HL-60 (cell line): Measurements from ENCODE around the gene STK17B.

Experiments
- DNase-seq, 2 experiments: peaks; one replicate each; pipeline ENCODE4 v3.0.0-alpha.2; 2010 to 2020; ENCODE audit warnings: low read depth in 1 of 2, low spot score in 1 of 2
- H3K27ac ChIP-seq: fragments of 250-450 bp; sonication (Bioruptor Pico); replicated peaks from 2 replicates; pipeline ENCODE4 v1.5.1; 2020; ENCODE audit warnings: mild to moderate bottlenecking, moderate library complexity
- H3K27me3 ChIP-seq: fragments of 250-450 bp; sonication (Bioruptor Pico); 2 replicates; pipeline ENCODE4 v1.5.1; 2021; ENCODE audit warnings: mild to moderate bottlenecking, moderate library complexity; ENCODE audit not compliant: insufficient read depth, poor library complexity, severe bottlenecking
- H3K4me3 ChIP-seq: replicated peaks from 2 replicates; pipeline ENCODE4 v1.5.1; 2011; ENCODE audit warnings: mild to moderate bottlenecking, control low read depth, low read length; ENCODE audit not compliant: insufficient read depth
- GABPA ChIP-seq: IDR thresholded peaks from 2 replicates; pipeline ENCODE4 v1.6.1; 2012; ENCODE audit warnings: low read depth
- POLR2AphosphoS5 ChIP-seq: IDR thresholded peaks from 2 replicates; pipeline ENCODE4 v1.6.1; 2012; ENCODE audit warnings: low read depth
- SPI1 ChIP-seq: IDR thresholded peaks from 2 replicates; pipeline ENCODE4 v1.6.1; 2012; ENCODE audit warnings: low read depth, mild to moderate bottlenecking, borderline replicate concordance
- TF ChIP-seq, protein P1 (sequence below): IDR thresholded peaks from one replicate; pipeline ENCODE4 v1.5.1; 2011; ENCODE audit warnings: low read length, control low read depth, inconsistent platforms; ENCODE audit not compliant: insufficient read depth
- TF ChIP-seq, protein P2 (sequence below): IDR thresholded peaks from 2 replicates; pipeline ENCODE4 v1.6.1; 2012; ENCODE audit warnings: low read depth; ENCODE audit not compliant: insufficient replicate concordance

STK17B gene

DNA sequence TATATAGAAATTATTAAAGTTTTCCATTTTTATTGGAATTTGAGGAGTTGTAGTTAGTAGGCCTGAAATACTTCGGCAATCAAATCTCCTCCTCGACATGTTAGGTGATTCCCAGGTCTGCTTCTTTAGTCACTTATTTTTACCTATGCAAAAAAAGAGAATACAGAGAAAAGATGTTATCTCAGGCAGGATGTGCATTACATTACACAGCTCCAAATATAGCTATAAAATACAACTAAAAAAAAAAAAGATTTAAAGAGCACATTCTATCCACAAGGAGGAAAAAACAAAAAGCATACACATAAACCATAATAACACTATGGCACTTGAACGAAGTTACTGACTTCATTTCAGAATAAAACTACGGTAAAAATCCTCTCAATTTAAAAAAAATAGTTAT is 8.1 kb downstream of the STK17B start:
- no peak for TF ChIP-seq SPI1
- TF ChIP-seq POLR2AphosphoS5, result no peak
- TF ChIP-seq, protein P1, sequence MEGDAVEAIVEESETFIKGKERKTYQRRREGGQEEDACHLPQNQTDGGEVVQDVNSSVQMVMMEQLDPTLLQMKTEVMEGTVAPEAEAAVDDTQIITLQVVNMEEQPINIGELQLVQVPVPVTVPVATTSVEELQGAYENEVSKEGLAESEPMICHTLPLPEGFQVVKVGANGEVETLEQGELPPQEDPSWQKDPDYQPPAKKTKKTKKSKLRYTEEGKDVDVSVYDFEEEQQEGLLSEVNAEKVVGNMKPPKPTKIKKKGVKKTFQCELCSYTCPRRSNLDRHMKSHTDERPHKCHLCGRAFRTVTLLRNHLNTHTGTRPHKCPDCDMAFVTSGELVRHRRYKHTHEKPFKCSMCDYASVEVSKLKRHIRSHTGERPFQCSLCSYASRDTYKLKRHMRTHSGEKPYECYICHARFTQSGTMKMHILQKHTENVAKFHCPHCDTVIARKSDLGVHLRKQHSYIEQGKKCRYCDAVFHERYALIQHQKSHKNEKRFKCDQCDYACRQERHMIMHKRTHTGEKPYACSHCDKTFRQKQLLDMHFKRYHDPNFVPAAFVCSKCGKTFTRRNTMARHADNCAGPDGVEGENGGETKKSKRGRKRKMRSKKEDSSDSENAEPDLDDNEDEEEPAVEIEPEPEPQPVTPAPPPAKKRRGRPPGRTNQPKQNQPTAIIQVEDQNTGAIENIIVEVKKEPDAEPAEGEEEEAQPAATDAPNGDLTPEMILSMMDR, result no peak
- TF ChIP-seq, protein P2, sequence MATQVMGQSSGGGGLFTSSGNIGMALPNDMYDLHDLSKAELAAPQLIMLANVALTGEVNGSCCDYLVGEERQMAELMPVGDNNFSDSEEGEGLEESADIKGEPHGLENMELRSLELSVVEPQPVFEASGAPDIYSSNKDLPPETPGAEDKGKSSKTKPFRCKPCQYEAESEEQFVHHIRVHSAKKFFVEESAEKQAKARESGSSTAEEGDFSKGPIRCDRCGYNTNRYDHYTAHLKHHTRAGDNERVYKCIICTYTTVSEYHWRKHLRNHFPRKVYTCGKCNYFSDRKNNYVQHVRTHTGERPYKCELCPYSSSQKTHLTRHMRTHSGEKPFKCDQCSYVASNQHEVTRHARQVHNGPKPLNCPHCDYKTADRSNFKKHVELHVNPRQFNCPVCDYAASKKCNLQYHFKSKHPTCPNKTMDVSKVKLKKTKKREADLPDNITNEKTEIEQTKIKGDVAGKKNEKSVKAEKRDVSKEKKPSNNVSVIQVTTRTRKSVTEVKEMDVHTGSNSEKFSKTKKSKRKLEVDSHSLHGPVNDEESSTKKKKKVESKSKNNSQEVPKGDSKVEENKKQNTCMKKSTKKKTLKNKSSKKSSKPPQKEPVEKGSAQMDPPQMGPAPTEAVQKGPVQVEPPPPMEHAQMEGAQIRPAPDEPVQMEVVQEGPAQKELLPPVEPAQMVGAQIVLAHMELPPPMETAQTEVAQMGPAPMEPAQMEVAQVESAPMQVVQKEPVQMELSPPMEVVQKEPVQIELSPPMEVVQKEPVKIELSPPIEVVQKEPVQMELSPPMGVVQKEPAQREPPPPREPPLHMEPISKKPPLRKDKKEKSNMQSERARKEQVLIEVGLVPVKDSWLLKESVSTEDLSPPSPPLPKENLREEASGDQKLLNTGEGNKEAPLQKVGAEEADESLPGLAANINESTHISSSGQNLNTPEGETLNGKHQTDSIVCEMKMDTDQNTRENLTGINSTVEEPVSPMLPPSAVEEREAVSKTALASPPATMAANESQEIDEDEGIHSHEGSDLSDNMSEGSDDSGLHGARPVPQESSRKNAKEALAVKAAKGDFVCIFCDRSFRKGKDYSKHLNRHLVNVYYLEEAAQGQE, result no peak
- TF ChIP-seq GABPA, result no peak
- Histone ChIP-seq H3K27me3 (no peaks in the 10 kb centered on the region), H3K4me3 (no peak overlapping the region), H3K27ac (peak overlapping the region; percentile 90; the same call in 1 of the 2 replicates)
- no peak for DNase-seq

DNA sequence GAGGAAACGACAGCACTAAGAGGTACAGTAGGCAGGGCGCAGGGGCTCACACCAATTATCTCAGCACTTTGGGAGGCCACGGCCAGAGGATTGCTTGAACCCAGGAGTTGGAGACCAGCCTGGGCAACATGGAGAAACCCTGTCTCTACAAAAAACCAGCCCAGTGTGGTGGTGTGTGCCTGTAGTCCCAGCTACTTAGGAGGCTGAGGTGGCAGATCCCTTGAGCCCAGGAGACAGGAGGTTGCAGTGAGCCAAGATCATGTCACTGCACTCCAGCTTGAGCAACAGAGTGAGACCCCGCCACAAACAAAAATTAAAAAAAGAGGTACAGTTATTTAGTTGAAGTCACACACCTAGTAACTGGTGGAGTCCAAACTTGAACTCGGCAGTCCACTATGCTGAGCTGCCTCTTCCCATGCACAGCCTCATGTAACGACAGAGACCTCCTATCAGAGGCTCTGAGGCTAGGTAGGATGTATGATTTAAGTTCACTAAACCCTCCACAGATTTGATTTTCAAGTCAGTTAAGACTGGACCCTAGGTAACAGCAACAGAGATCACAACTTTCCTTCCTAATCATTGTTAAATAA is 8.7 kb downstream of the STK17B start:
- peak; percentile 37; the same call in 1 of the 2 replicates for TF ChIP-seq POLR2AphosphoS5
- TF ChIP-seq, protein P1, result no peak
- peak in 1 of 2 experiments; percentile 10 for DNase-seq
- Histone ChIP-seq H3K27me3 (no peaks in the 10 kb centered on the region), H3K4me3 (no peak overlapping the region), H3K27ac (peak overlapping the region; percentile 90)

DNA sequence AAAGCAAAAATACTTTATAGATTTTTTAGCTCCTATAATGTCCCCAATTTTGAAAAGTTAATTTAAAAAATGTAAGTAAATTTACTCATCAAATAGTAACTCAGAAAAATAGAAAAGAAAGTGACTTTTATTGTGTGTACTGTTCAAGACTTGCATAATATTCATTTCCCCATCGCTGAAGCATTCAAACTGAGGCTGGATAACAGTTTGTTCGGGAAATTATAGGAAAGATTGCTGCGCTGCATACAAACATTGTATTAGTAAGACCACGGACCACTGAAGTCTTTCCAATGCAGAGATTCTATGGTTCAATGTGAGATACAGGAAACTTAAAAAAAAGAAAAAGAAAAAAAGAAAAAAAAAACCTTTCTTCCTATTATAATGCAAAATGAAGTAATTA is 10.4 kb downstream of the STK17B start:
- Histone ChIP-seq H3K27ac (peak overlapping the region; percentile 90), H3K27me3 (no peaks in the 10 kb centered on the region), H3K4me3 (no peak overlapping the region)
- DNase-seq, result peak in 1 of 2 experiments; percentile 37
- TF ChIP-seq, protein P1, result no peak
- TF ChIP-seq POLR2AphosphoS5 (no peak), SPI1 (no peak), GABPA (no peak)
- TF ChIP-seq, protein P2, result no peak

DNA sequence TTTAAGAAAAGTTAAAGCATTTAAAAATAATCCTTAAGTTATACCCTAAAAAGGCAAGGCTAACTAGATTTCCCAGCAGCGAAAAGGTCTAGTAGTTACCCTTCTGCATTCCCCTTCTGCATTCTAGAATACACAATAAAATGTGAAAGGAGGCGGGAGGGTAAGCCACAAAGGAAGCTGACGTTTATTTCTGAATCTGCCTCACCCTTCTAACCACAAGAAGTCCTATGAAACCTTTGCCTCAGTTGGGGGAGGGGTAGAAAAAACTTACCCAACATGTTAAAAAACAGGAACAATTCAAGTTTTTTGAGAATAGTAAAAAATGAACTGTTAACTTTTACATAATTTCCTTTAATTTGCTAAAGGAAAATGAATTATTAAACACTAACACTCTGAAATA is 11.3 kb downstream of the STK17B start:
- DNase-seq, result peak; percentile 89 to 95
- TF ChIP-seq, protein P2, result no peak
- peak; percentile 76 for TF ChIP-seq POLR2AphosphoS5
- TF ChIP-seq SPI1, result peak; percentile 55; the same call in 1 of the 2 replicates
- no peak overlapping the region for H3K4me3 ChIP-seq
- peak overlapping the region; percentile 90 for H3K27ac ChIP-seq
- no peaks in the 10 kb centered on the region for H3K27me3 ChIP-seq
